ENCODE results near the gene RBM27. TPM values are rescaled to one million over a fixed set of nuclear protein-coding genes. Genes with fewer than 3 reads are reported as not detected.

Gene RBM27, protein sequence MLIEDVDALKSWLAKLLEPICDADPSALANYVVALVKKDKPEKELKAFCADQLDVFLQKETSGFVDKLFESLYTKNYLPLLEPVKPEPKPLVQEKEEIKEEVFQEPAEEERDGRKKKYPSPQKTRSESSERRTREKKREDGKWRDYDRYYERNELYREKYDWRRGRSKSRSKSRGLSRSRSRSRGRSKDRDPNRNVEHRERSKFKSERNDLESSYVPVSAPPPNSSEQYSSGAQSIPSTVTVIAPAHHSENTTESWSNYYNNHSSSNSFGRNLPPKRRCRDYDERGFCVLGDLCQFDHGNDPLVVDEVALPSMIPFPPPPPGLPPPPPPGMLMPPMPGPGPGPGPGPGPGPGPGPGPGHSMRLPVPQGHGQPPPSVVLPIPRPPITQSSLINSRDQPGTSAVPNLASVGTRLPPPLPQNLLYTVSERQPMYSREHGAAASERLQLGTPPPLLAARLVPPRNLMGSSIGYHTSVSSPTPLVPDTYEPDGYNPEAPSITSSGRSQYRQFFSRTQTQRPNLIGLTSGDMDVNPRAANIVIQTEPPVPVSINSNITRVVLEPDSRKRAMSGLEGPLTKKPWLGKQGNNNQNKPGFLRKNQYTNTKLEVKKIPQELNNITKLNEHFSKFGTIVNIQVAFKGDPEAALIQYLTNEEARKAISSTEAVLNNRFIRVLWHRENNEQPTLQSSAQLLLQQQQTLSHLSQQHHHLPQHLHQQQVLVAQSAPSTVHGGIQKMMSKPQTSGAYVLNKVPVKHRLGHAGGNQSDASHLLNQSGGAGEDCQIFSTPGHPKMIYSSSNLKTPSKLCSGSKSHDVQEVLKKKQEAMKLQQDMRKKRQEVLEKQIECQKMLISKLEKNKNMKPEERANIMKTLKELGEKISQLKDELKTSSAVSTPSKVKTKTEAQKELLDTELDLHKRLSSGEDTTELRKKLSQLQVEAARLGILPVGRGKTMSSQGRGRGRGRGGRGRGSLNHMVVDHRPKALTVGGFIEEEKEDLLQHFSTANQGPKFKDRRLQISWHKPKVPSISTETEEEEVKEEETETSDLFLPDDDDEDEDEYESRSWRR
- total RNA-seq = 19.6 and 30.5 TPM in 2 replicates

DNA sequence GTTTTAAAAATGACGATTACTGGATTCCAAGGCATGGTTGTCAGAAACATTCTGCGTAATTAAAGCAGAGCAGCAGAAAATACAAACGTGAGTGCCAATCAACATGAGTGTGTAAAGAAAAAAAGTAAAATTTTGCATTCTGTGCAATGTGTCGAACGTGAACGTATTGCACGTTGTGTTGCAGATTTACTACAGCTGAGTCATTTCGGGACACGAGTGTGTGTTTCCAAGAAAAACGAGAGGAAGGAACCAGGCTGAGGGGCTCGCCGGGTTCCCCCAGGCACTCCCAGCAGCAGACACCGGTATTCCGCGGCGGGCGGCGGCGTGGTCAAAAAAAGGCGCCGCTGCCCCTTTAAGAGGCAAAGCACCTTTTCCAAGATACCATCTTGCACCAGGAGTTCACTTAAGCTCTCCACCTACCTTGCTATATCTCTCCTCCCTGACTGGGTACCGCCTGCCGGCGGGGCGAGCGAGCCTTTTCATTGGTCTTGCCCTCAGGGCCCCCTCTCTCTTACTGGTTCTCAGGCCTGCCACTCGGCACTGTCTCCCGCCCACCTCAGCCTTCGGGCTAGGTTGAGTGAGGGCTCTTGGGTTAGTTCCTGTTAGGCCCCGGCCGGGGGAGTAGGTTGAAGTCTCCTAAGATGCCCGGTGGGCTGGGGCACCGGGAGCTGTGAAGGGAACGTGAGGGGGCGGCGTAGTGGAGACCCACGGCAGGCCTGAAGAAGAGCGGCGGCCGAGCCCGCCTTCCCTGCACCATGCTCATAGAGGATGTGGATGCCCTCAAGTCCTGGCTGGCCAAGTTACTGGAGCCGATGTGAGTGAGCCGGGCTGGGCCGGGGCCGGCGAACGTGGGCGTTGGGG is at the start of gene RBM27:
Gene RBM27 (plus strand): TSS at position 595 of the 861 bp plus-strand sequence. CDS start 161 bp downstream, at position 756.

Other genes starting within 250 kb of the RBM27 start
- 0.59 TPM in 1 of 2 replicates, not detected in the other for gene PLAC8L1, start 98.0 kb upstream of the RBM27 start, total RNA-seq
- 136 and 172 TPM in 2 replicates for gene LARS1, start 21.0 kb upstream of the RBM27 start, total RNA-seq
- not detected in 2 replicates for gene POU4F3, start 135.2 kb downstream of the RBM27 start, total RNA-seq
- 31.2 and 50.7 TPM in 2 replicates for gene TCERG1, start 243.7 kb downstream of the RBM27 start, total RNA-seq